H54 (cell line): ENCODE results near the gene SIDT2.

Experiments used
- DNase-seq: peaks from one replicate; pipeline ENCODE4 v3.0.0; 2011; ENCODE audit warnings: low spot score, mixed read lengths; ENCODE audit not compliant: insufficient read length
- FAIRE-seq: peaks from 3 replicates; lab custom pipeline; 2011; peaks lifted over from hg19 to GRCh38; lab: Jason Lieb, UNC
- POLR2A ChIP-seq: IDR thresholded peaks from 2 replicates; pipeline ENCODE4 v1.6.1; 2011; ENCODE audit warnings: low read depth, mild to moderate bottlenecking, low read length

Gene SIDT2

DNA sequence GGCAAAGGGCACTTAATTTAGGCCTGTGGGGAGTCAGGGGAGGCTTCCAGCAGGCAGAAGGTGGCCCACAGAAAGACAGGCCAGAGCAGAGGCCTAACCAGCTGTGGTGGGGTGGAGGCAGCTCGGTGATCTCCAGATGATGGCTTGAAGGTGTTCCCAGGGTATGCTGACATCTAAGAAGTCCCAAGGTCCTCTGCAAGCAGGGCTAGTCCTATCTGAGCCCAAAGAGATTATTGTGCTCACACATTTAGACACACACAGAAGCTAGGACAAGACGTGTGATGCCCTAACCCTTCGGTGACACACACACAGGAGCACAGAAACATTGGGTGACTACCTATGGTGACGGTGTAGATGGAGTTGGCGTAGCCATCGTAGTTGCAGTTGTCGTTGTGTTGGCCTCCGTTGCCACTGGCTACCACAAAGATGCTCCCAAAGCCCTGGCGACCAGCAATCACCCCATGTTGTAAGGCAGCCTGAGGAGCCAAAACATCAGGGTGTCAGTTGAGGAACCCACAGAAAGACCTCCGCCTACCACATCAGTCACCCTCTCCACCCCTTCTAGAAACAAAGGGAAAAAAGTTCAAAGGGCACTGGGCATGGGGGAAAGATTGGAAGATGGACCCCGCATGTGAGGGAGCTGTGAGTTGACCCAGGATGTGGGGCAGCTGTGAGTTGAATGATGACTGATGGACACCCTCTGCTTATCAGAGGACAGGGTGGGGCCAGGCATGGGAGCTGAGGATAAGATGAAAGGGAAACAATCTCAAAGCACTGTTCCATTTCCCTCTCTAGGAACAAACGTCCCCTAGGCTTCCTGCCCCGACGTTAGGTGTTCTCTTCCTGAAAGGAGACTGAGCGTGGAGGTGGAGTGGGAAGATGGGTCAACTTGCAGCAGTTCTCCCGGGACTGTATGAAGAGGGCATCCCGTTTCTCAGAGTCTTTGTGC lies 45.5 kb downstream of the SIDT2 start:
- no peak for FAIRE-seq

DNA sequence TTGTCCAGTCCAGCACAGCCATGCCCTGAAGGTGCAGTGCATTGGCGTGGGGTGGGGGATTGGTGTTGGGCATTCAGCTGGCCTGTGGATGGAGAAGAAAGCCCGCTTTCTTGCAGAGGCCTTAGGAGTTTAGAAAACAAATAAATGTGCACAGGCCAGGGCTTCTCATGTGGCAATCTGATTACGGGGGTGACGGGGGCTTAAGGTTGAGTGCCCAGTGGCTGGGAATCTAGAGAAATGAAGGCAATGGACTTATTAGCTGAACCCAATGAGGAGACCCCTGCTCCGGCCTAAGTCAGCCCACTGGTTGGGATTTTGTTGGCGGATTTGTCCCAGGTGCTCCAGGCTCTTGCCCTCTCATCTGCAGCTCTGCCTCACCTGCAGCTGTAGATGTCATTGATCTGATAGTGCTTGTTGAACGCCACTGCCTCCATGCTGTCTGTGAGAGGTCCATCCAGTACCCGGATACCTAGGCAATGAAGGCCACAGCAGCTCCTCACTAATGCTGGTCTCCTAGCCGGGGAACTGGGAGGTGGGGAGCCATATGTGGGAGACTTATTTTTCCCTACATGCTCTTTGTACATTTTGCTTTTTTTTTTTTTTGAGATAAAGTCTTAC lies 47.1 kb downstream of the SIDT2 start:
- DNase-seq (no peak), FAIRE-seq (no peak)
- no peak for TF ChIP-seq POLR2A

More for the DNA sequence above, 45.5 kb downstream of the SIDT2 start:
- DNase-seq = no peak
- TF ChIP-seq POLR2A = no peak

DNA sequence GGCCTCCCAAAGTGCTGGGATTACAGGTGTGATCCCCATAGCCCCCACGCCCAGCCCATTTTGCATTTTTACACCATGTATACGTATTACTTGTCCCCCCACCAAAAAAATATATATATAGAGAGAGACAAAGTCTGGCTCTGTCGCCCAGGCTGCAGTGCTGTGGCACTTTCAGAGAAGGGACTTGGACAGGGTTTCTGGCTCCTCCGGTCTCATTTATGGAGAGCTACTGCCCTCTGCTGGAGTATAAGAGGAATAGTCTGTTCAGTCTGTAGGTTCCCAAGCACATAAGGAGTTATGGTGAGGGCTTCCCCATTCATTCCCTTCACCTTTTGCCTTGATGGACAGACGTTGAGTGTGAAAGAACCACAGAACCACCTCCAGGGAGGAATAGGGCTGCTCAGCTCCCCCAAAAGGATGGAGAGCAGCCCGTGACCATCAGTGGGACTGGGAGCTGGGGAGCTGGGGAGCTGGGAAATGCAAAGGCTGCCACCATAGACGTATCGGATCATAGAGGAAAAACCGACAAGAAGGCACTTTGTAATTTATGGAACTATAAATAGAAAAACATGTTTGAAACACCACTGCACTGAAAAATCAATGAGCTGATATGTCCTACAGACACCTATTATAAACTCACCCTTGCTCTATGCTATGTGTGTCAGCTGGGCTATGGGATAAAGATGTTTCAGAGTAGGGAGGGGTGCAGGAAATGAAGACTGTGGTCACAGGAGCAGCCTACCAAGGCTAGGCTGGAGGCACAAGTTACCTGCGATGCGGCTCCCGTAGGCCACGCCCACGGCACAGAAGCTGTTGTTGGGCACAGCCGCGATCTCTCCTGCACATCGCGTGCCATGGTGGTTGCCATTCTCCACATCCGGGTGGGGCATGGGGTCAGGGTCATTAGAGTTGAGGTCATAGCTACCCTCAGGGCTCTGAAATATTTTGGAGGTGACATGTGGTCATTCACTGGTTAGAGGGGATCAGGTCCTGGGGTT lies 48.1 kb downstream of the SIDT2 start:
- FAIRE-seq (no peak), DNase-seq (peak; percentile 49)
- no peak for TF ChIP-seq POLR2A

DNA sequence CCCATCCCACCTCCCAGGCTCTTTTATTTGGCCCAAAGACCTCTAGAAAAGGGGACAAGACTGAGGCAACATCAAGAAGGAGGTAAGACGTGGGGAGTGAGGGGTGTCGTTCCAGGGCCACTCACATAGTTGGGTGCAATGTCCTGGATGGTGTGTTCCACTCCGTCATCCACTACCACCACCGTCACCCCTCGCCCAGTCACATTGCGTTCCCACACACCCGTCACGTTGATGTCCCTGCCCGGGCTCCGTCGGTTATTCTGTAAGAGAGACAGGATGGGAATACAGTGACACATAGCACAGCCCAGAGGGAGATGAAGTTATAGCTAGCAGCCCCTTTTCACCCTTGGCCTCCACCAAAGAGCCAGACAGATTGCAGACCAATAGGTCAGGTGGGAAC lies 49.5 kb downstream of the SIDT2 start:
- no peak for FAIRE-seq
- no peak for DNase-seq

DNA sequence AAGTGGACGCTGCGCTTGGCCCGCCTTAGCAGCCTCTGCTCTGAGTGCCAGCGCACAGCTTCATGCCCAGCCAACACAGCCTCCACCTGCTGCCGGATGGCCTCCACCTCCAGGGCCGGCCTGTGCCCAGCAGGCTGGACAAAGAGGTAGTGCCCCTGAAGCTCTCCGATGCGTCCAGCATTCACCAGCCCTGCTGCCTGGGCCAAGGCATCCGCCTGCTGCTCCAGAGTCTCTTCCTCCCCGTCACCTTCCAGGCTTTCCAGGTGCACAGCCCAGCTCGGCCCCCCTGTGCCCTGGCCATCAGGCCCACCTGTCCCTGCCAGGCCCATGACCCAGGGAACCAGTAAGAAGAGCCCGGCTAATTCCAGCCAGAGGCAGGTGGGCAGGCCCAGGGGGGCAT lies 50.9 kb downstream of the SIDT2 start:
- no peak for TF ChIP-seq POLR2A
- no peak for FAIRE-seq

More for the DNA sequence above, 49.5 kb downstream of the SIDT2 start:
- TF ChIP-seq POLR2A = no peak

DNA sequence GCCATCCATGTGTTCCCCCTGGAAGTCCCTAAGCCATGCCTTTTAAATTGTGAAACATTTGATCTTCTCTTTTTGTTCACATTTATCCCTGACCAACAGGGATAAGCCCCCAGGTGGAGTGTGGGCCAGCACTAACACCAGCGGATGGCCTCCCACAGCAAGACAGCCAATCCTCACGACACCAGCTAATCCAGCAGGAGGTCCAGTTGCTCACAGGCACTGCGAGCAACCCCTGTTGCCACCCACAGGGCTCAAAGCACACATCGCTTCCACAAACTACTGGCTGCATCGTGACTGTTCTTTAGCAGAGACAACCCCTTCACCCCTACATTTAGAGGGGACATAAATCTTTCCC lies 51.4 kb downstream of the SIDT2 start:
- no peak for FAIRE-seq

More for the DNA sequence above, 50.9 kb downstream of the SIDT2 start:
- no peak for DNase-seq

DNA sequence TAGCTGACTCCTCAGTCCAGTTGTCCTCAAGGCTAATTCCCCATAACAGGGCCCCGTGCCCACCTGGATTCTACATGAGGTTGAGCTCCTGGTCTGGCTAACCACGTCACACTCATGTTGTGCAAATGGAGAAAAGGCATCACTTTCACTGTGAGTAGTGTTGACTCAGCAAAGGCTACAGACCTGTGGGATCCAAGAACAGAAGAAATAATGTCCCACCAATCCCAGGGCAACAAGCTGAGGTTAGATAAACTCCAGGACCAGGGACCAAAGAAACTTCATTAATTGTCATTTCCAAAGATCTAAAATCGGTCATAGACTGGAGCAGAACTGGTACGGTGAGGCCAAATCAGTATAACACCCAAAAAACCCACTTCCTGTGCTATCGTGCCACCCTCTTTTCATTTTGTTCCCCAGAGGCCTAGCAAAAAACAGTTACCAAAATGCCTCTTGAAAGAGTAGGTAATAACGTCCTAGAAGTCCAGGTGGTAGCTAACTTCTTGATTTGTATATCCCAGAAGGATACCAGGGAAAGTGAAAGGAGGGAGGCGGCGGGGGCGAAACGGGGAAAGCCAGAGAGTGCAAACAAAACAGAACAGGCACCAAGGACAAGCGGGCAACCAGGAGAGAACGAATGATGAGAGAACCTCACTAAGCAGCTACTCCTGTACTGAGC lies 51.9 kb downstream of the SIDT2 start:
- DNase-seq (no peak), FAIRE-seq (no peak)
- no peak for TF ChIP-seq POLR2A

More for the DNA sequence above, 51.4 kb downstream of the SIDT2 start:
- DNase-seq = no peak
- TF ChIP-seq POLR2A = no peak

DNA sequence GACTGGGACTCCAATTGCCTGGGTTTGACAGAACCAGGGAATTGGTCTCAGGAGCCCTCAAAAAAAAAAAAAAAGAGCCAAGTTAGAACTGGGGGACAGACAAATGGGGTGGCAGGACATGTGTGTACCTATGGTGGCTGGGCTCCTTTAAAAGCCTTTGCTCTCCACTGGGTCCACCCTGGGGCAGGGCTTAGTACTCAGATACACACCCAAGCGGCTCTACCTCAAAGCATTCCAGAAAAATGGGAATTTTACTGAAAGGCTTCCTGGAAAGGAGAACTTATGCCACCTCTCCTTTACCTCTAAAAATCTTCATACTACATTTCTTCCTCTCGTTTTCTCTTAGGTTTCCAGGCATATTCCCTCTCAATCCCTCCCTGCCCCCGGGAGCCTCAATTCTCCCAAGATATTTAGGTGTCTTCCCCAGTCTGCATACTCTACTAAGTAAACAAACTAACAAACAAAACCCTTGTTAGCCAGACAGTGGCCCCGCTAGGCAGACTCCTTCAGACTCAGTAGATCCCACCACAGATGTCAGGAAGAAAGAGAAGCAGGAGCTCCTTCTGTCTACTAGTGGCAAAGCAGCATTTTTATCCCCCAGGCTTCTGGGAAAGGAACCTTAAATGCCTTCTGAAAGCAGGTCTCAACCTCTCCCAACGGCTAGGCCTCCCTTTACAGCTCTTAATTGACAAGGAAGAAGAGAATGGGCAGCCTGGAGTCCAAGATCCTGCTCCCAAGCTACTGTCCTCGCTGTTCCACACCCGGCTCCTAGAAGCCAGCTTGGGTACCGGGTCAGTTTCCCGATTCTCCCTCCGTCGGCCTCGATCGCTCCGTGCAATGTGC lies 52.7 kb downstream of the SIDT2 start:
- TF ChIP-seq POLR2A = no peak
- no peak for FAIRE-seq
- DNase-seq = no peak

DNA sequence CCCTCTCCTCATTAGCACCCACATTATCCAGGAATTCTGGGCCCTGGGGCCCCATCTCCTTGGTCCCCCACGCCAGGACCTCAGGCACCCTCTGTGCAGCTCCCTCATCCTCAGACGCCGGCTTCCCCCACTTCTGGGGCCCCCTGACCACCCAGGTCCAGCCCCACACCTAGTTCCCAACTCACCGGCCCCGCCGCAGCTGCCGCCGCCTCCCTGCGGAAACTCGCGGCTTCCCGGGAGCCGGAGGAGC lies 53.2 kb downstream of the SIDT2 start, which contains the start of gene PCSK7:
Gene PCSK7, minus strand, starts transcription at position 232 of the 250 bp plus-strand sequence. CDS start 2,229 bp downstream, outside the sequence.
- TF ChIP-seq POLR2A = no peak; the same call in 1 of the 2 replicates

DNA sequence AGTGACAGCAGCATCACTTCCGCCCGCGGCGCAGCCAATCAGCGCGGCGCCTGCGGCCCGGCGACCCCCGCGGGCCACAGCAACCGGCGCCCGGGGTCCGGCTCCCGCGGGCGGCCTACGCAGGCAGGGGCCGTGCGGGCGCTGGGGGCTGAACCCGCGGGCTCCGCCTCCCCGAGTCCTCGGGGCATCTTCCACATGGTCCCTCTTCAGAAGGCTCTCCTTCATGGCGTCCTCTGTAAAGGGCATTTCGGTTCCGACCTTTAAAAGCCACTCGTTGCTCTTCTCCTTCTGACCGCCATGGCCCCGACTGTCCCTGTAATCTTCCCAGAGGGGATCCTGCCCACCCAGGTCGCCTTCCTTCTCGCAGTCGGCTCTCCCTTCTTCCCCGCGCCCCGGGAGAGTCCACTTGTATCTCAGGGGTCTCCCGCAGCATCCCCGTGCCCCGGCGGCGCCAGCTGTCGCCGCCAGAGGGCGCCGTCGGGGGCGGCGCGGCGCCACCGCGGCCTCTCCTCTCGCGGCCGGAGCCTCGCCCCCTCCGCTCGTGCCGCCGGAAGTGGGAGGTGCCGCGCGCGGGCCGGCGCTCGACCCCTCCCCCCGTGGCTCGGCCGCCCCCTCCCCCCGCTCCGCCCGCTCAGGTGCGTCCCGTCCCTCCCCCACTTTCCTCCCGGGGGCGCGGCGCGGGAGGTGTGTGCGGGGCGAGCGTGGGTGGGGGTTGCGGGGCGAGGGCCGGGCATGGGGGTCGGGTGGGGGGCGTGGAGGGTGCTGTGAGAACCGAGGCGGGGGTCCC lies 53.7 kb downstream of the SIDT2 start, which contains the start of gene RNF214:
Gene RNF214, plus strand, starts transcription at position 580 of the 787 bp plus-strand sequence. CDS start 1,602 bp downstream, outside the sequence.
- FAIRE-seq = no peak
- TF ChIP-seq POLR2A = peak; percentile 65; the same call in 1 of the 2 replicates
- peak; percentile 80 for DNase-seq

More for the DNA sequence above, 53.2 kb downstream of the SIDT2 start, which contains the start of gene PCSK7:
- peak; percentile 80 for DNase-seq
- no peak for FAIRE-seq

DNA sequence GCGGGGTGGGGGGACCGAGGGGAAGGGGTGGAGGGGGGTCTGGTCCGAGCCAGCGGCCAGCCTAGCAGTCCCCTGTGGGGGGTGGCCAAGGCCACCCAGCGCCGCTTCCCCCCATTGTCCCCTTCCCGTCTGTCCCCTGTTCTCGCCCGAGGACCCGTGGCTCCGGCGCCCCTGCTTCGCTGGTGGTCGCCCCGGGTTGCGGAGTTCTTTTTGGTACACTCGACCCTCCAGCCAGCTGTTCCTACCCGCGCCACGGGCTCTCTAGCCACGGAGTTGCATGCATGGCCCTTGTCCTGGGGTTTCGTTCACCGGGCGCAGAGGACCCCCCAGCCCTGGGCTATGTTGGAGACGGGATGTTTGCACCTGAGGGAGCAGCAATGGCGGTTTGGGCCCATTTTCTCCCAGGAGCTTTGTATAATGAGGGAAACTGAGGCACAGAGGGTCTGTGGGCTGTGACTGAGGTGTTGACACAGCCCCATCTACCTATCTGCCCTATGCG lies 54.4 kb downstream of the SIDT2 start:
- DNase-seq = no peak
- FAIRE-seq = no peak
- no peak for TF ChIP-seq POLR2A
